Transverse colon (tissue), 4 donors: Measurements from ENCODE around the gene SORL1.

Source experiments
- POLR2AphosphoS5 ChIP-seq, 3 donors: sonication (generic); formaldehyde crosslinking; IDR thresholded peaks; one replicate each; pipeline ENCODE4 v1.6.1; 2016; ENCODE audit warnings: antibody characterized with exemption in 3 of 3
- TF ChIP-seq, protein P1 (sequence below), 5 experiments: fragments of 200-600 bp in 3 of 5; fragments of 450-650 bp in 2 of 5; sonication (generic) in 3 of 5; IDR thresholded peaks; 1 replicate in 2 of 5; 2 replicates in 3 of 5; pipeline ENCODE4 v1.5.1; 2016 to 2017; ENCODE audit warnings: antibody characterized with exemption in 5 of 5, inconsistent platforms in 3 of 5, mild to moderate bottlenecking in 2 of 5, moderate library complexity in 1 of 5

DNA sequence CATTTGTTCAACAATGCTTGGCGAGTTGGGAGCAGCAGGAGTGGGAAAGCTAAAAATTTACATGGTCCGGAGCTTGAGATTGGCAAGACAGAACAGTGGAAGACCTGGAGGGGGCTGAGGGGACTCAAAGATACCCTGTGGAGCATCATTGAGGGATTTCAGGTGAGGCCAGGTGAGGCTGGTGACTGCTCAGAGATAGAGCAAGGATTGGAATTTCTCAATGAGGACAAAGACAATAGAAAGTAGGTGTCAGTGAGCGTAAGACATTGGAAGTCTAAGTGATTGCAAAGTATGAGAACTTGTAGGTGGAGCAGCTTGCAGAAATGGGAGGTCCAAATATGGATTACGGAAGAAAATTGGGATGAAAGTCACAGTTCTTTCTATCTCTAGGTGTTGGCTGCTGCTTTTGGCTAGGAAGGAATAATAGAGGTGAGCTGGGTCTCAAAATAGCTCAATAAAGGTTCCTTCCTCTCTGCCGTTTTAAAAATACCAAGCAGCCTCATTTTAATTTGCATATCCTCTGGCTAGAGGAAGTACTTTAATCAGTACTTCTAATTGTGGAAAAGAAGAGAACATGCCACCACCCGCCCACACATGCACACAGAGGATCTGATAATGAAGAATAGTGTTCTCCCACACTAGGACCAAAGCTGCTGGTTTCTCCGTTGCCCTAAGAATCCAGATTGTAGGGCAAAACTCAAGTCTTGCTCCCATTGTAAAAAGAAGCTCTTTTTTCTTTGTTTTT, 42.4 kb downstream of the SORL1 start:
- TF ChIP-seq, protein P1, sequence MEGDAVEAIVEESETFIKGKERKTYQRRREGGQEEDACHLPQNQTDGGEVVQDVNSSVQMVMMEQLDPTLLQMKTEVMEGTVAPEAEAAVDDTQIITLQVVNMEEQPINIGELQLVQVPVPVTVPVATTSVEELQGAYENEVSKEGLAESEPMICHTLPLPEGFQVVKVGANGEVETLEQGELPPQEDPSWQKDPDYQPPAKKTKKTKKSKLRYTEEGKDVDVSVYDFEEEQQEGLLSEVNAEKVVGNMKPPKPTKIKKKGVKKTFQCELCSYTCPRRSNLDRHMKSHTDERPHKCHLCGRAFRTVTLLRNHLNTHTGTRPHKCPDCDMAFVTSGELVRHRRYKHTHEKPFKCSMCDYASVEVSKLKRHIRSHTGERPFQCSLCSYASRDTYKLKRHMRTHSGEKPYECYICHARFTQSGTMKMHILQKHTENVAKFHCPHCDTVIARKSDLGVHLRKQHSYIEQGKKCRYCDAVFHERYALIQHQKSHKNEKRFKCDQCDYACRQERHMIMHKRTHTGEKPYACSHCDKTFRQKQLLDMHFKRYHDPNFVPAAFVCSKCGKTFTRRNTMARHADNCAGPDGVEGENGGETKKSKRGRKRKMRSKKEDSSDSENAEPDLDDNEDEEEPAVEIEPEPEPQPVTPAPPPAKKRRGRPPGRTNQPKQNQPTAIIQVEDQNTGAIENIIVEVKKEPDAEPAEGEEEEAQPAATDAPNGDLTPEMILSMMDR (IDR thresholded peaks at IDR 0.05), result no peak
- no peak for TF ChIP-seq POLR2AphosphoS5 (IDR thresholded peaks at IDR 0.05)
